Activated T-cell treated with anti-CD3 and anti-CD28 coated beads, Interleukin-2, amount 50 U/mL, for 4 hours (primary cell): ENCODE measurements around the gene NT5E. TPM values are rescaled to one million over a fixed set of nuclear protein-coding genes. Genes with fewer than 3 reads are reported as not detected.

Experiments used
- ATAC-seq, 2 donors: fragments of 200-7000 bp; cut with Tn5 transposase; one replicate each; pipeline ENCODE4 v1.10.0; 2021
- DNase-seq: peaks from one replicate; pipeline ENCODE4 v3.0.0-alpha.2; 2020
- H3K27me3 Mint-ChIP-seq: one replicate; pipeline ENCODE4 v1.8.0; 2021; ENCODE audit warnings: low read depth, mixed read lengths
- H3K36me3 Mint-ChIP-seq: one replicate; pipeline ENCODE4 v1.8.0; 2022; ENCODE audit warnings: mixed read lengths; ENCODE audit not compliant: insufficient read depth
- H3K4me1 Mint-ChIP-seq: one replicate; pipeline ENCODE4 v1.8.0; 2021; ENCODE audit warnings: low read depth, mixed read lengths
- H3K4me3 Mint-ChIP-seq: one replicate; pipeline ENCODE4 v1.8.0; 2021; ENCODE audit warnings: mild to moderate bottlenecking, moderate library complexity, mixed read lengths
- H3K9me3 Mint-ChIP-seq: one replicate; pipeline ENCODE4 v1.8.0; 2021; ENCODE audit warnings: mixed read lengths
- total RNA-seq, 3 donors: library from RNA; stranded (reverse); gene quantifications; one replicate each; pipeline ENCODE4 v1.2.1, GENCODE V29; 2021

The NT5E gene
- total RNA-seq, 3 donors from 2014 or later = 9.4 to 18.4 (median 13.4) TPM

DNA sequence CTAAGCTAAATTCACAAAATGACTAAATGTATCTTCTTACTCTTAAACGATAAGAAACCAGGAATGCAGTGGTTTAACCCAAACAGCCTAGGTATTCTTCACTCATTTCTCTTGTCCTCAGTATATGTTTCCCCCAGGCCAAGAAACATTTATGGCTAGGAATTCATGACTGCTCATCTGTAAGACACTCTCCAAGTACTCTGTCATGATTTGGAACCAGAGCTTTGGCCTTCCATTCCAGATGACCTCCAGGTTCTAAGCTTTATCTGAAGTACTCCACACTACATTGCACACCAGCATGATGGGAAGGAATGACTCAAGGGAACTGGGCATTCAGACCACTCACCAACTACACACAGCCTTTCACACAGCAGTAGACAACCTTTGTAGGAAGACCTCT is 29.3 kb downstream of the NT5E start:
- Mint-ChIP-seq H3K4me1 (peaks cover 10% of the 10 kb centered on the region), H3K27me3 (peaks cover 10% of the 10 kb centered on the region), H3K9me3 (no peaks in the 10 kb centered on the region), H3K4me3 (no peak overlapping the region), H3K36me3 (no peaks in the 10 kb centered on the region)
- no peak for DNase-seq
- no peak for ATAC-seq

DNA sequence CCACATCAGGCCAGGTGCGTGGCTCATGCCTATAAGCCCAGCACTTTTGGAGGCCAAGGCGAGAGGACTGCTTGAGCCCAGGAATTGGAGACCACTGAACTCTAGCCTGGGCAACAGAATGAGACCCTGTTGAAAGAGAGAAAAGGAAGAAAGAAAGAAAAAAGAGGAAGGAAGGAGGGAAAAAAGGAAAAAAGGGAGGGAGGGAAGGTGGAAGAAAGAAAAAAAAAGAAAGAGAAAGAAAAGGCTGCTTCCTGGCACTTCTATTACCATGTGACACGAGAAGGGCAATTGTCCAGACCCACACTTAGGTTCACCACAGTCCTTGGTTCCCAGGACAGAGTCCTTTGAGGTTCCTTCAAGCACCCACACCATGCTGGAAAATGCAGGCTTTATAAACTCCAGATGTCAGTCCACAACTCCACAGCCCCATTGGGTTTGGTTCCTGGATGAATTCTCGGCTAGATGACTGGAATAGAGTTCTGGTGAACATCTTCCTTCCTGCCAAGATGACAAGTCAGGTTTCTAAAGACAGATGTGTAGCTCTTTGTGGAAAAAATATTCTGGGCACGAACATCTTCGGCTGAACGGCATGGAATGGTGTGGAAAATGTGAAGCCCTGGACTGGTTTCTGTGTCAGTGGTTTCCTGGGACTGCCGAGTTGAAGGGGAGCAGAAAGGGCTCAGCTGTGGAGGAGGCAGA is 32.5 kb downstream of the NT5E start:
- DNase-seq (no peak), ATAC-seq (peak in 1 of 2 donors; percentile 15)
- Mint-ChIP-seq H3K4me3 (no peak overlapping the region), H3K4me1 (peaks cover 10% of the 10 kb centered on the region), H3K36me3 (no peaks in the 10 kb centered on the region), H3K27me3 (peaks cover 4% of the 10 kb centered on the region), H3K9me3 (no peaks in the 10 kb centered on the region)

DNA sequence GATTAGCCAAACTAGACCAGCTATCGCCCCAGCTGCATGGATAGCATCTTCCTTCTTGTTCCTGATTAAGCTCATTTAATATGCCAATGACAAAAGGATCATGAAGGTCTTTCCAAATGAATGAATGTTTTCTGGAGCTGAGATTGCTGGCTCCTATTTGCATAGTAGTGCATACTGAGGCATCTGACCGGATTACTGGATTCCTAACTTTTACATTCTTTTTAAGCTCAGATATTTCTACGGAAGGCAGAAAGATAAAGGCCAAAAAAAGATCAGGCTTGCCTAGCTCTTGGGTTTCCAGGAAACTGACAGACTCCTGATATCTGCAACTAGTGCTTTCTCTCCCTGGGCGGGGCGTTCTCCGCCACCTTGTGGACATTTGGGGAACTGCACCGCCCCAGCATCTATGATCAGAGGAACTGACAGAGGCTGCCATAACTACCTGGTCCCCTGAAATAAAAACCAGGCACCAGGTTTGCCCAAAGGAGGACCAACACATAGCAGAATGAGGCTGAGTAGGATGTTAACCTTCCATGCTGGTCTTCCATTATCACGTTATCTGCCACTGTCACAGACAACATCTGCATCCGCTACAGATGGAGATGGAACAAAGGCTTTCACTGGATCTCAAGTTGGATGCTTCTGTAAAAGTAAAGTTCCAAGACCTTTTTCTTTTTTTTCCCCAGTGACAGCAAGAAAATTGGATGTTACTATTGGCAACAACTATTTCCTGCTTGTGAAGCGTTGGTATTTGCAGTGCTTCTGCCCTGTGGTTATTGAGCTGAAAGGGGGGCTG is 33.2 kb downstream of the NT5E start:
- no peak overlapping the region for H3K4me3 Mint-ChIP-seq
- peak; percentile 88 to 89 for ATAC-seq
- peaks cover 4% of the 10 kb centered on the region for H3K27me3 Mint-ChIP-seq
- H3K4me1 Mint-ChIP-seq = peaks cover 10% of the 10 kb centered on the region
- no peaks in the 10 kb centered on the region for H3K9me3 Mint-ChIP-seq
- no peaks in the 10 kb centered on the region for H3K36me3 Mint-ChIP-seq
- peak; percentile 83 for DNase-seq

DNA sequence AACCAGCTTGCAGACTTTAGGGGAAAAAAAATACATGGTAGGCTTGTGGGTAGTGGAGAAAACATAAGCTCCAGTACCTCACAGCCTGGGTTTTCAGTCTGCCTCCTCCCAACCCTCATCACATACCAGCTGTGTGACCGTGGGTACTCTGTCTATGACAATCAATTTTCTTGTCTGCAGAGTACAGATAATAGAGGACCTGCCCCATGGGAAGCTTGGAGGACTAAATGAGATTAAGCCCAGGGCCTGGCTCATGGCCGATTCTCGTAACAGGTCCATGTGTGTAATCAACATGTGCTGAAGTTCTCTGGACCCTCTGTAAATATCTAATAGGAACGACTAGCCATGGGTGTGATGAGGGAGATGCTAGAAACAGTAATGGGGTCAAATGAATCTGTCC is 34.0 kb downstream of the NT5E start:
- Mint-ChIP-seq H3K27me3 (peaks cover 4% of the 10 kb centered on the region), H3K36me3 (no peaks in the 10 kb centered on the region), H3K4me3 (no peak overlapping the region), H3K4me1 (peaks cover 10% of the 10 kb centered on the region), H3K9me3 (no peaks in the 10 kb centered on the region)
- ATAC-seq = no peak
- DNase-seq = no peak

DNA sequence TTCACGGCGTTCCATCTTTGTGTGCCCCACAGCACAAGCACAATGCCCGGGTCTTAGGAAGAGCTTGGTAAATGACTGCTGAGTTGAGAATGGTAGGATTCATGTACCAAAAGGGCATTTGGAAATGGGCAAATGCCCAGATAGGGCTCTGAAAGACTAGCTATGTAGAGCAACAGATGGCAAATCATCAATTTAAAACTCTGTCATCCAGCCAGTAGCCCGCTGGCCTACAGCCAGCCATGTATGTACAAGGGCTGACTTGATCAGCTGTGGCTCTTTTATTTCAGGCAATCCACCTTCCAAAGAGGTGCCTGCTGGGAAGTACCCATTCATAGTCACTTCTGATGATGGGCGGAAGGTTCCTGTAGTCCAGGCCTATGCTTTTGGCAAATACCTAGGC is 35.1 kb downstream of the NT5E start:
- H3K9me3 Mint-ChIP-seq = no peaks in the 10 kb centered on the region
- ATAC-seq (no peak), DNase-seq (no peak)
- H3K27me3 Mint-ChIP-seq = peaks cover 4% of the 10 kb centered on the region
- peaks cover 10% of the 10 kb centered on the region for H3K4me1 Mint-ChIP-seq
- peaks cover 2% of the 10 kb centered on the region for H3K36me3 Mint-ChIP-seq
- no peak overlapping the region for H3K4me3 Mint-ChIP-seq

DNA sequence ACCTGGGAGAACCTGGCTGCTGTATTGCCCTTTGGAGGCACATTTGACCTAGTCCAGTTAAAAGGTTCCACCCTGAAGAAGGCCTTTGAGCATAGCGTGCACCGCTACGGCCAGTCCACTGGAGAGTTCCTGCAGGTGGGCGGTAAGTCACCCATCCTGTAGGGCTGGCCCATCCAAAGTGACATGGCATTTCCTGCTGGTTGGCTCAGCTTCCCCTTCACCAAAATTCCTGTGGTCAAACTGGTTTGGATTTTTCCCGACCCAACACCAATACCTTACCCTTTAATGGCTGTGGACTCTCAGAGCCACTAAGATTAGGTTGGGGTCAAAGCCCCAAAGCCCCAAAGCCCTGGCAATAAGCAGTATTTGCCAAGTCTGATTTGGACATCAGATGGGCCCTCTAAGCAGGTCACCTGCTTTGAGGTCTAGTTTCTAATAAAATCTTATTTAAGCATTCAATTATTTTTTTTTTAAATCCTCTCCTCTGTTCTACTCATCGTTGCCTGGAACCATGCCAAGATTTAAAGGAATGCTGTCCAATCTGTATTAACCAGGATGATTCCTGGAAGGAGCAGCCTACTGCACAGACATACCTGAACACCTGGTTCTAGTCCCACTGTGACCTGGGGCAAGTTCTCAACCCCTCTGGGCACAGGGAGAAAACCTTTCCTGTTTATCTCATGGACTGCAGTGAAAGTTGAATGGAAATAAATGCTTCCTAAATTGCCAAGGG is 40.8 kb downstream of the NT5E start:
- peaks cover 3% of the 10 kb centered on the region for H3K36me3 Mint-ChIP-seq
- H3K27me3 Mint-ChIP-seq = no peaks in the 10 kb centered on the region
- no peak overlapping the region for H3K4me3 Mint-ChIP-seq
- no peak for ATAC-seq
- no peak for DNase-seq
- H3K4me1 Mint-ChIP-seq = no peaks in the 10 kb centered on the region
- no peaks in the 10 kb centered on the region for H3K9me3 Mint-ChIP-seq

GRCh38 chr6:85493389-85493788 is 43.5 kb downstream of the NT5E start:
- no peak for DNase-seq
- Mint-ChIP-seq H3K4me3 (no peak overlapping the region), H3K4me1 (peaks cover 4% of the 10 kb centered on the region), H3K9me3 (peaks cover 11% of the 10 kb centered on the region), H3K27me3 (no peaks in the 10 kb centered on the region), H3K36me3 (peaks cover 11% of the 10 kb centered on the region)
- ATAC-seq = no peak

DNA sequence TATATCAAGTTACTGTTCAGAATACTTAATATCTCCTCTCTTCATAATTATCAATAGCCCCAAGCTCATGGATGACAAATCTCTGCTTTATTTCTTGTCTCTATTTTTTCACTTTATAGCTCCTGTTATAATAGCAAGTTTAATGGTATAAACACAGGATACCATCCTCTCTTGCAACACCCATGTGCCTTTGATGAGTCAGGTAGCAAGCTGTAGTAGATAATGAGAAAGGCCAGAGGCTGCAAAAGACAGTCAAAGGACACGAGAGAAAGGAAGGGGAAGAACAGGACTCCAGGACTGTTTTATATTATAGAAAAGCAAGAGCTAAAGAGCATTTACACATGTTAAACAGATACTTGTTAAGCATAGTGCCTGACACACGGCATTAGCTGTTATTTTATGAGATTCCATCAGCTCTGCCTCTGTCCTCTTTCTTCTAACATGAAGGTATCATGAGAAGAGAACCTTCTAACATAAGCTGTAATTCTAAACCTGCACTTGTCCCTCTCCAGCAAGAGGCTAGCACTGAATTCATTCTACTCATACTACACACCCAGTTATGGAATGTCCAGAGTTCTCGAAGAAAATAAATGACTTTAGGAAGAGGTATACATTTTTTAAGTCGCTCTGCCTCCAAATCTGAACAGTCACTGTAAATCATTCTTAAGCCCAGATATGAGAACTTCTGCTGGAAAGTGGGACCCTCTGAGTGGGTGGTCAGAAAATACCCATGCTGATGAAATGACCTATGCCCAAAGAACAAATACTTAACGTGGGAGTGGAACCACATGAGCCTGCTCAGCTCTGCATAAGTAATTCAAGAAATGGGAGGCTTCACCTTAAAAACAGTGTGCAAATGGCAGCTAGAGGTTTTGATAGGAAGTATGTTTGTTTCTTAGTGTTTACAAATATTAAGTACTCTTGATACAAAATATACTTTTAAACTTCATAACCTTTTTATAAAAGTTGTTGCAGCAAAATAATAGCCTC is 45.0 kb downstream of the NT5E start:
- no peaks in the 10 kb centered on the region for H3K27me3 Mint-ChIP-seq
- DNase-seq = no peak
- H3K9me3 Mint-ChIP-seq = peaks cover 11% of the 10 kb centered on the region
- no peak overlapping the region for H3K4me3 Mint-ChIP-seq
- peaks cover 10% of the 10 kb centered on the region for H3K36me3 Mint-ChIP-seq
- H3K4me1 Mint-ChIP-seq = peaks cover 12% of the 10 kb centered on the region
- no peak for ATAC-seq

- H3K27me3 Mint-ChIP-seq = no peaks in the 10 kb centered on the region
- H3K9me3 Mint-ChIP-seq = peaks cover 11% of the 10 kb centered on the region
- no peak for DNase-seq
- peaks cover 18% of the 10 kb centered on the region for H3K4me1 Mint-ChIP-seq
- ATAC-seq = peak in 1 of 2 donors; percentile 76
- peaks cover 14% of the 10 kb centered on the region for H3K36me3 Mint-ChIP-seq
- H3K4me3 Mint-ChIP-seq = no peak overlapping the region
Observed at GRCh38 chr6:85496009-85496579, 46.2 kb downstream of the NT5E start.

- Mint-ChIP-seq H3K9me3 (peaks cover 11% of the 10 kb centered on the region), H3K36me3 (peaks cover 16% of the 10 kb centered on the region), H3K4me3 (no peak overlapping the region), H3K27me3 (no peaks in the 10 kb centered on the region), H3K4me1 (peaks cover 18% of the 10 kb centered on the region)
- no peak for DNase-seq
- ATAC-seq = no peak
Observed at GRCh38 chr6:85496856-85497255, 47.0 kb downstream of the NT5E start.

DNA sequence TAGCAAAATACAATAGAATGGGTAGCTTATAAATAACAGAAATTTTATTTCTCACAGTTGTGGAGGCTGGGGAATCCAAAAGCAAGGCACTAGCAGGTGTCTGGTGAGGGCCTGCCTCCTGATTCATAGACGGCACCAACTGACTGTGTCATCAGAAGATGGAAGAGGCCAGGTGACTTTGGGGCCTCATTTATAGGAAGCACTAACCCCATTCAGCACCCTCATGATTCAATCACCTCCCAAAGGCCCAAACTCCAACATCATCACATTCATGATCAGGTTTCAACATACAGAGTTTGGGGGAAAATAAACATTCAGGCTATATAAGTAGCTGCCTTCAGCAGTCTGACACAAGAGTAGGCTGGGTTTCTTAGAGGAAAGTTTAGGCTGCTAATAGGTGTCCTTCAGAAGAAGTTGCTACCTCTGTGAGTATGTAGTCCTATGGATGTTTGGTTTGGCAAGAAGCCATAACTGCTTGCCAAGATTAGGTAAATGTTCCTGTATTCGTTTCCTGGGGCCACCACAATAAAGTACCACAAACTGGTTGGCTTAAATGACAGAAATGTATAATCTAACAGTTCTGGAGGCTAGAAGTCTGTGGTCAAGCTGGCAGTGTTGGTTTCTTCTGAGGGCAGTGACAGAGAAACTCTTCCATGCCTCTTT is 48.8 kb downstream of the NT5E start:
- no peak overlapping the region for H3K4me3 Mint-ChIP-seq
- DNase-seq (no peak), ATAC-seq (no peak)
- H3K27me3 Mint-ChIP-seq = no peaks in the 10 kb centered on the region
- peaks cover 11% of the 10 kb centered on the region for H3K9me3 Mint-ChIP-seq
- peaks cover 26% of the 10 kb centered on the region for H3K36me3 Mint-ChIP-seq
- peaks cover 18% of the 10 kb centered on the region for H3K4me1 Mint-ChIP-seq

DNA sequence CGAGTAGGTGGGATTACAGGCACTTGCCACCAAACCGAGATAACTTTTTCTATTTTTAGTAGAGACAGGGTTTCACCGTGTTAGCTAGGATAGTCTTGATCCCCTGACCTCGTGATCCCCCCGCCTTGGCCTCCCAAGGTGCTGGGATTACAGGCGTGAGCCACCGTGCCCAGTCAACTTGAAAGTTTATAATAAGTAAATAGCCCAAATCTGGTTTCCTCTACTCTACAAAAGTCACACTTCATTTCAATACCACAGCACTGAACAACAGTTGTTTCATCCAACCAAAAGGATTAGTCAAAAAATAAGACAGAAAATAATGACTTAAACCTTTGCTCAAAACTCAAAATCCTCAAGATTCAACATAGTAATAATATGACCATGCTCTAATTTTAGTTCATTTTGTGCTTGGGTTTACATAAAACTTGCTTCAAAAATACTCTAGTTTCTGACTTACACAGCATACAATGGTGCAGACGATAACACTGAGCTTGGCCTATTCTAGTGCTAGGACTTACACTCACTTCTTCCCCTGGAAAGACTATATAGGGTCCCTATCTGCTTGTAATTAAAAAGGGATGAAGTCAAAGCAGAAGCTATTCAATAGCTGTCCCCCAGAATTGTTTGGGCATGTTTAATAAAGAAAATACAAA is 56.7 kb downstream of the NT5E start:
- H3K9me3 Mint-ChIP-seq = no peaks in the 10 kb centered on the region
- peaks cover 3% of the 10 kb centered on the region for H3K4me1 Mint-ChIP-seq
- H3K4me3 Mint-ChIP-seq = no peak overlapping the region
- DNase-seq = no peak
- H3K27me3 Mint-ChIP-seq = no peaks in the 10 kb centered on the region
- ATAC-seq = peak; percentile 53 to 78
- peaks cover 43% of the 10 kb centered on the region for H3K36me3 Mint-ChIP-seq

- peaks cover 33% of the 10 kb centered on the region for H3K36me3 Mint-ChIP-seq
Observed at GRCh38 chr6:85516168-85516567, 66.3 kb downstream of the NT5E start.

More at GRCh38 chr6:85516168-85516567, 66.3 kb downstream of the NT5E start:
- DNase-seq (no peak), ATAC-seq (no peak)
- H3K4me1 Mint-ChIP-seq = no peaks in the 10 kb centered on the region
- no peaks in the 10 kb centered on the region for H3K27me3 Mint-ChIP-seq
- H3K4me3 Mint-ChIP-seq = no peak overlapping the region
- no peaks in the 10 kb centered on the region for H3K9me3 Mint-ChIP-seq
